ENCODE results near the gene HOXD1.

DNA sequence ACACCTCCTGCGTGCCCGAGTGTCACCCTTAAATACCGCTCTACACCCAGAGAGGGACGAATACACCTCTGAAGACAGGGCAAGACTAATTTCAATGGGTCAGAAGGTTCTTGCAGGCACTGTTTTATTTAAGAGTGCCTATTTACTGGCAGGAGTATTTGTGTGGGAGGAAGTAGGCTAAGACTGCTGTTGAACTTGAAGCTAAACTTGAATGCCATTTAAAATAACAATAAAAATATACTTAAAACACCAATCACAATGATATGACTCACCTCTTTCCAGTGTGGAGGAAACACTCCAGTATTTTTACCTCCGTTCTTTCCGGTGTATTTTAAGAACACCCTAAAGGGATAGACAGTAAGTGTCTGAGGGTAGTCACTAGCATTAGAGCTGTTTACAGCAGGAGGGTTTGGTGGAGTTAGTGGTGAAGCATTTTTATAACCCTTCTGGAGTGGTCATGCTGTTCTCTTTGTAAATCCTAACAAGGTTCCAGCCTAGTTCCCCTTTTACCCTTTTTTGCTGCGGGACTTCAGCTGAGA, 9.6 kb upstream of the HOXD1 start:
- TF ChIP-seq, protein P1, sequence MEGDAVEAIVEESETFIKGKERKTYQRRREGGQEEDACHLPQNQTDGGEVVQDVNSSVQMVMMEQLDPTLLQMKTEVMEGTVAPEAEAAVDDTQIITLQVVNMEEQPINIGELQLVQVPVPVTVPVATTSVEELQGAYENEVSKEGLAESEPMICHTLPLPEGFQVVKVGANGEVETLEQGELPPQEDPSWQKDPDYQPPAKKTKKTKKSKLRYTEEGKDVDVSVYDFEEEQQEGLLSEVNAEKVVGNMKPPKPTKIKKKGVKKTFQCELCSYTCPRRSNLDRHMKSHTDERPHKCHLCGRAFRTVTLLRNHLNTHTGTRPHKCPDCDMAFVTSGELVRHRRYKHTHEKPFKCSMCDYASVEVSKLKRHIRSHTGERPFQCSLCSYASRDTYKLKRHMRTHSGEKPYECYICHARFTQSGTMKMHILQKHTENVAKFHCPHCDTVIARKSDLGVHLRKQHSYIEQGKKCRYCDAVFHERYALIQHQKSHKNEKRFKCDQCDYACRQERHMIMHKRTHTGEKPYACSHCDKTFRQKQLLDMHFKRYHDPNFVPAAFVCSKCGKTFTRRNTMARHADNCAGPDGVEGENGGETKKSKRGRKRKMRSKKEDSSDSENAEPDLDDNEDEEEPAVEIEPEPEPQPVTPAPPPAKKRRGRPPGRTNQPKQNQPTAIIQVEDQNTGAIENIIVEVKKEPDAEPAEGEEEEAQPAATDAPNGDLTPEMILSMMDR (conservative IDR thresholded peaks at IDR 0.05; ENCODE audit: low read depth, low read length), result no peak
- TF ChIP-seq SMC3 (IDR thresholded peaks at IDR 0.05; ENCODE audit: low read depth, low read length), result no peak
- no peak for TF ChIP-seq MXI1 (IDR thresholded peaks at IDR 0.05; ENCODE audit: borderline replicate concordance, low read depth, low read length)
- TF ChIP-seq POLR2A (IDR thresholded peaks at IDR 0.05; ENCODE audit: low read depth, low read length), result no peak
- TF ChIP-seq RAD21 (IDR thresholded peaks at IDR 0.05; ENCODE audit: low read length), result no peak
- no peak for TF ChIP-seq RCOR1 (IDR thresholded peaks at IDR 0.05; ENCODE audit: insufficient replicate concordance, low read length)
- TF ChIP-seq MAZ (IDR thresholded peaks at IDR 0.05; ENCODE audit: borderline replicate concordance, low read depth, low read length), result no peak
- no peak for TF ChIP-seq BHLHE40 (IDR thresholded peaks at IDR 0.05; ENCODE audit: low read depth, low read length)
- no peak for TF ChIP-seq MAFK (IDR thresholded peaks at IDR 0.05; ENCODE audit: low read depth, low read length)
- TF ChIP-seq CEBPB (IDR thresholded peaks at IDR 0.05; ENCODE audit: low read depth, low read length), result no peak

All from IMR-90 (cell line).